Cortex of kidney (tissue), 1 donor: ENCODE measurements around the gene LRBA.

Source experiments
- DNase-seq: peaks from one replicate; lab custom pipeline; 2025; lab: John Stamatoyannopoulos, UW

LRBA gene

GRCh38 chr4:150495550-150495949 is 519.5 kb downstream of the LRBA start:
- DNase-seq, result no peak

- DNase-seq, result no peak
Measured at GRCh38 chr4:150493851-150494250, 521.2 kb downstream of the LRBA start.

GRCh38 chr4:150491132-150492049 is 523.7 kb downstream of the LRBA start:
- DNase-seq, result no peak

GRCh38 chr4:150482581-150482980 is 532.5 kb downstream of the LRBA start:
- no peak for DNase-seq

GRCh38 chr4:150479657-150480056 is 535.4 kb downstream of the LRBA start:
- no peak for DNase-seq

- DNase-seq, result no peak
Measured at GRCh38 chr4:150477869-150478268, 537.2 kb downstream of the LRBA start.

GRCh38 chr4:150476776-150477175 is 538.3 kb downstream of the LRBA start:
- no peak for DNase-seq

- DNase-seq, result no peak
Measured at GRCh38 chr4:150475763-150476162, 539.3 kb downstream of the LRBA start.

- no peak for DNase-seq
Measured at GRCh38 chr4:150464523-150464922, 550.6 kb downstream of the LRBA start.

- no peak for DNase-seq
Measured at GRCh38 chr4:150462743-150463142, 552.3 kb downstream of the LRBA start.

GRCh38 chr4:150461957-150462356 is 553.1 kb downstream of the LRBA start:
- no peak for DNase-seq

GRCh38 chr4:150457802-150458201 is 557.3 kb downstream of the LRBA start:
- DNase-seq, result no peak

GRCh38 chr4:150451883-150452282 is 563.2 kb downstream of the LRBA start:
- DNase-seq, result no peak

- no peak for DNase-seq
Measured at GRCh38 chr4:150447356-150447755, 567.7 kb downstream of the LRBA start.

GRCh38 chr4:150439451-150439933 is 575.6 kb downstream of the LRBA start:
- no peak for DNase-seq

GRCh38 chr4:150436598-150437370 is 578.3 kb downstream of the LRBA start:
- no peak for DNase-seq

GRCh38 chr4:150431221-150431620 is 583.9 kb downstream of the LRBA start:
- DNase-seq, result no peak

- no peak for DNase-seq
Measured at GRCh38 chr4:150425161-150425560, 589.9 kb downstream of the LRBA start.

GRCh38 chr4:150423503-150423902 is 591.6 kb downstream of the LRBA start:
- DNase-seq, result no peak

- DNase-seq, result no peak
Measured at GRCh38 chr4:150423074-150423473, 592.0 kb downstream of the LRBA start.

GRCh38 chr4:150421612-150422011 is 593.5 kb downstream of the LRBA start:
- DNase-seq, result no peak

GRCh38 chr4:150419939-150420338 is 595.1 kb downstream of the LRBA start:
- no peak for DNase-seq
